Transverse colon (tissue), 4 donors: ENCODE data around the gene LYPD4. TPM values are rescaled to one million over a fixed set of nuclear protein-coding genes. Genes with fewer than 3 reads are reported as not detected.

Source experiments
- DNase-seq: peaks from one replicate; pipeline ENCODE4 v3.0.0-alpha.2; 2019
- H3K27ac ChIP-seq, 4 donors: fragments of 200-600 bp; sonication (generic); 2 replicates each; pipeline ENCODE4 v1.5.1; 2016 to 2018; ENCODE audit warnings: inconsistent platforms in 4 of 4
- H3K27me3 ChIP-seq: fragments of 200-600 bp; sonication (generic); 2 replicates; pipeline ENCODE4 v1.5.1; 2017; ENCODE audit warnings: inconsistent platforms
- H3K36me3 ChIP-seq, 4 donors: fragments of 200-600 bp; sonication (generic); 2 replicates each; pipeline ENCODE4 v1.5.1; 2017 to 2019; ENCODE audit warnings: inconsistent platforms in 4 of 4
- H3K4me1 ChIP-seq, 4 donors: fragments of 200-600 bp; sonication (generic); 2 replicates each; pipeline ENCODE4 v1.5.1; 2017 to 2020; ENCODE audit warnings: inconsistent platforms in 4 of 4
- H3K4me3 ChIP-seq, 4 donors: fragments of 200-600 bp; sonication (generic); 1 replicate in 1 of 4; 2 replicates in 3 of 4; pipeline versions ENCODE4 v1.5.1 to v1.6.1; 2017 to 2019; ENCODE audit warnings: inconsistent platforms in 4 of 4
- H3K9me3 ChIP-seq, 2 donors: fragments of 200-600 bp; sonication (generic); 2 replicates each; pipeline ENCODE4 v1.5.1; 2017 to 2019; ENCODE audit warnings: inconsistent platforms in 2 of 2
- CTCF ChIP-seq, 5 experiments: fragments of 200-600 bp in 3 of 5; fragments of 450-650 bp in 2 of 5; sonication (generic) in 3 of 5; IDR thresholded peaks; 1 replicate in 2 of 5; 2 replicates in 3 of 5; pipeline ENCODE4 v1.5.1; 2016 to 2017; ENCODE audit warnings: antibody characterized with exemption in 5 of 5, inconsistent platforms in 3 of 5, mild to moderate bottlenecking in 2 of 5, moderate library complexity in 1 of 5
- EP300 ChIP-seq: sonication (generic); formaldehyde crosslinking; IDR thresholded peaks from one replicate; pipeline ENCODE4 v1.6.1; 2017; ENCODE audit warnings: antibody characterized with exemption, low read depth
- POLR2A ChIP-seq: fragments of 450-650 bp; IDR thresholded peaks from one replicate; pipeline ENCODE4 v1.6.1; 2016; ENCODE audit warnings: antibody characterized with exemption, mild to moderate bottlenecking, moderate library complexity
- POLR2AphosphoS5 ChIP-seq, 3 donors: sonication (generic); formaldehyde crosslinking; IDR thresholded peaks; one replicate each; pipeline ENCODE4 v1.6.1; 2016; ENCODE audit warnings: antibody characterized with exemption in 3 of 3
- WGBS, 2 donors: methylation state at CpG; one replicate each; pipeline ENCODE4 v1.1.5; 2018; ENCODE audit warnings: low coverage in 1 of 2; 5-methylcytosine and 5-hydroxymethylcytosine counted together
- in situ Hi-C, 4 donors: fragments of 200-750 bp; cut with MboI; loops; one replicate each; pipeline versions ENCODE4 v1.15.0 to v1.15.1; 2017; ENCODE audit warnings: low sequenced_read_pairs in 3 of 4, low pct_ligation_motif_present in 1 of 4, low pct_unique_long_range_greater_than_20kb in 1 of 4
- intact Hi-C: fragments of 100-400 bp; cut with DNase I; formaldehyde crosslinking; loops from one replicate; pipeline ENCODE4 v1.15.1; 2023; ENCODE audit warnings: low total_unique reads
- total RNA-seq, 4 donors: library from RNA; depleted of rRNA; stranded (reverse); fragments of >200 nt; gene quantifications; one replicate each; pipeline ENCODE4 v1.1.0, GENCODE V29; 2016

LYPD4 gene
- total RNA-seq, 4 donors from 2014 or later, result not detected

DNA sequence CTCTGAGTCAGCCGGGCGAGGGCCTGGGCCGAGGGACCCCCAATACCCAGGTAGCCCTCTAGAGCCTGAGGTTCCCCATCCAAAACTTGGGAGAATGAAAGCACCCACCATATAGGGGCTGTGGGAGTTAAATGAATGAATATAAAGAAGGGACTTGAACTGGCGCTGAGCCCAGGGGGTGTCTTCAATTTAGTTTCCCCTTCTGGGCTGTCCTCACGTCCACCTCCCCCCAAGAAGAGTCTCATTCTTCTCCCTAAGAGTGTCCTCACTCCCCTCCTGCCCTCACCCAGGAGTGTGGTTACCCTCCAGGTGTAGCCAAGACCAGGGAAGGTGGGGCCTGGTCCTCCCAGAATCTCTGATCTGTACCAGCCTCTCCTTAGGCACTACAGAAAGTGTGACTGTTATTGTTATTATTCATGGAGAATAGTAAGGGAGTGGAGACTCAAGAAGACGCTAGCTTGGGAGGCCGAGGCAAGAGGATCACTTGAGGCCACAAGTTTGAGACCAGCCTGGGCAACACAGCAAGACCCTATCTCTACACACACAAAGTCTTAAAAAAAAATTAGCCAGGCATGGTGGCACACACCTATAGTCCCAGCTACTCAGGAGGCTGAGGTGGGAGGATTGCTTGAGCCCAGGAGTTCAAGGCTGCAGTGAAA is 35.3 kb upstream of the LYPD4 start:
- H3K4me1 ChIP-seq, result peaks cover 2 to 15% (median 11%) of the 10 kb centered on the region in 4 donors
- H3K36me3 ChIP-seq, result no peaks in the 10 kb centered on the region
- no peak overlapping the region for H3K27ac ChIP-seq
- intact Hi-C loops, result no loop called here
- no peak overlapping the region for H3K4me3 ChIP-seq
- WGBS, 2 donors, result 81 to 94% methylated on average over 2 to 7 of the region's 7 CpGs
- in situ Hi-C loops, result loop anchor here in 1 of 4 donors (10.0 kb wide), 1 partner anchor 75 kb away; the partner anchor contains the start of gene RABAC1
- TF ChIP-seq EP300, result no peak
- TF ChIP-seq POLR2A, result no peak
- no peak for TF ChIP-seq CTCF (IDR thresholded peaks at IDR 0.05)
- no peak for TF ChIP-seq POLR2AphosphoS5 (IDR thresholded peaks at IDR 0.05)
- no peaks in the 10 kb centered on the region for H3K9me3 ChIP-seq
- no peak for DNase-seq
- H3K27me3 ChIP-seq, result no peaks in the 10 kb centered on the region

DNA sequence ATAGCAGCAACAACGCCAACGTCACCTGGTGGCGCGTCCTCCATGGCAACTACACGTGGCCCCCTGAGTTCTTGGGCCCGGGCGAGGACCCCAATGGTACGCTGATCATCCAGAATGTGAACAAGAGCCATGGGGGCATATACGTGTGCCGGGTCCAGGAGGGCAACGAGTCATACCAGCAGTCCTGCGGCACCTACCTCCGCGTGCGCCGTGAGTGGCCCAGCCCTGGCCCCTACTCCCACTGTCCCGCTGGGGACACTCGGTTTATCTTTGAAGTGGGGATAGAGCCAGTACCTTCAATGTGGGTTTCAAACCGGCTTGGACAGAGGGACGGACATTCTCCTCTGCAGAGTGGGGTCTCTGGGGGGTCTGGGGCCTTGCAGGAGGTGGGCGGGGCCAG is 34.6 kb upstream of the LYPD4 start:
- no peak overlapping the region for H3K27ac ChIP-seq
- in situ Hi-C loops, result loop anchor here in 1 of 4 donors (10.0 kb wide), 1 partner anchor 76 kb away; the partner anchor contains the start of gene RABAC1
- H3K9me3 ChIP-seq, result no peaks in the 10 kb centered on the region
- no peaks in the 10 kb centered on the region for H3K36me3 ChIP-seq
- intact Hi-C loops, result no loop called here
- H3K27me3 ChIP-seq, result no peaks in the 10 kb centered on the region
- H3K4me3 ChIP-seq, result no peak overlapping the region
- no peak for DNase-seq
- 87% methylated on average over 21 of the region's 21 CpGs; no CpG with 5 or more reads in 1 of the 2 donors for WGBS, 2 donors
- peaks cover 0 to 11% (median 7%) of the 10 kb centered on the region in 4 donors for H3K4me1 ChIP-seq
- TF ChIP-seq POLR2AphosphoS5 (IDR thresholded peaks at IDR 0.05) (no peak), CTCF (IDR thresholded peaks at IDR 0.05) (no peak), POLR2A (no peak), EP300 (no peak)

DNA sequence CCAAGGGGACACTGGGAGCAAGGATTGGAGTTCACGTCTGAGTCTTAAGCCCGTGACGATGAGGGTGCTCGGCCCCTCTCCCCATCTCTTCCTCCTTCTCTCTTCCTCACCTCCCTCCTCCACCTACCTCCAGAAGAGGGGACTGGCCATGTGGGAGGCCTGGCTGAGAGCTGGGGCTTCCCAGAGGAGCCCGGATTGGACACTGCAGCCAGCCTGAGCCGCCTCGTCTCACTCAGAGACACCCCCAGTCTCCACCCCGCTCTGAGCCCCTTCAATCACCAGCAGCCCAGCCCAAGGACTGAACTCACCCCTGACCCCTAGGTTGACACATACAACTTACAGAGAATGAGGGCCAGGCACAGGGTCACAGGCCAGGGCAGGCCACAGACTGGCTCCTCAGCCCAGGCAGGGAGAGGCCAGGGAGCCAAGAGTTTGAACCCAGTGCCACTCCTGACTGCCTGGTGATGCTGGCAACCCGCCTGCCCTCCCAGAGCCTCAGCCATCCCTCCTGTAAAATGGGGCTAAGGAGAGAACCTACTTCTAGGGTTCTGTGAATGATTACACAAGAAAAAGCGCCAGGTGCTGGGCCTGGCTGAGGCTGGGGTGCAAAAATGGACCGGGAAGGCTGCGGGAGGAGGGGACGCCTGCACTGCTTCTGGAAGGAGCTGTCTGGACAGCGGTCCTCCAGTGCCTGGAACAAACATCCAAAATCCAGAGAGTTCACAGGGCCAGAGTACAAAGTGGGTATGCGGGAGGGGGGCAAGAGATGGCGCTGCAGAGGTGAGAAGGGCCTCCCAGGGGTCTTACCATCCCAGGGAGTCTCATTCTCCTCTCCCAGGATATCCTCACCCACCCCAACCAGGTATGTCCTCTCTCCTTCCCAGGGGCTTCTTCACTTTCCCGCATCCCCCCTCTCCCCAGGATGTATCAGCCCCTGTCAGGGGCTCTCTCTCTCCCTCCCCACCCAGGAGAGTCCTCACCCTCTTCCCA is 33.7 kb upstream of the LYPD4 start:
- H3K27me3 ChIP-seq, result no peaks in the 10 kb centered on the region
- in situ Hi-C loops (loop anchor here in 1 of 4 donors (10.0 kb wide), 1 partner anchor 77 kb away; the partner anchor contains the start of gene RABAC1), intact Hi-C loops (no loop called here)
- H3K9me3 ChIP-seq, result no peaks in the 10 kb centered on the region
- TF ChIP-seq POLR2A (no peak), POLR2AphosphoS5 (IDR thresholded peaks at IDR 0.05) (no peak), EP300 (no peak), CTCF (IDR thresholded peaks at IDR 0.05) (no peak)
- H3K36me3 ChIP-seq, result no peaks in the 10 kb centered on the region
- peak overlapping the region; percentile 43 to 74 (median 60) for H3K27ac ChIP-seq
- no peak overlapping the region for H3K4me3 ChIP-seq
- DNase-seq, result peak; percentile 26
- 63 to 66% methylated on average over 3 to 17 of the region's 17 CpGs for WGBS, 2 donors
- H3K4me1 ChIP-seq, result peaks cover 0 to 18% (median 8%) of the 10 kb centered on the region in 4 donors
